WTC11 (cell line): Measurements from ENCODE around the gene IKZF2.

Source experiments
- AFF4 ChIP-seq: sonication (generic); formaldehyde crosslinking; IDR thresholded peaks from 2 replicates; pipeline ENCODE4 v1.8.1; 2023; ENCODE audit warnings: mild to moderate bottlenecking, missing genetic modification reagents, borderline replicate concordance
- ATF1 ChIP-seq: sonication (generic); formaldehyde crosslinking; IDR thresholded peaks from 2 replicates; pipeline ENCODE4 v1.8.1; 2023; ENCODE audit warnings: mild to moderate bottlenecking, moderate library complexity, missing genetic modification reagents
- CREB1 ChIP-seq: sonication (generic); formaldehyde crosslinking; IDR thresholded peaks from 2 replicates; pipeline ENCODE4 v1.8.0; 2023; ENCODE audit warnings: mild to moderate bottlenecking, missing genetic modification reagents
- CTCF ChIP-seq: fragments of 200-600 bp; IDR thresholded peaks from 2 replicates; pipeline ENCODE4 v1.8.0; 2022; ENCODE audit warnings: antibody characterized with exemption
- E2F4 ChIP-seq: sonication (generic); formaldehyde crosslinking; IDR thresholded peaks from 2 replicates; pipeline ENCODE4 v1.8.1; 2022; ENCODE audit warnings: low read depth, mild to moderate bottlenecking, moderate library complexity, missing genetic modification reagents, borderline replicate concordance
- E2F5 ChIP-seq: sonication (generic); formaldehyde crosslinking; IDR thresholded peaks from 2 replicates; pipeline ENCODE4 v1.8.1; 2022; ENCODE audit warnings: mild to moderate bottlenecking, moderate library complexity, missing genetic modification reagents
- ETV6 ChIP-seq: sonication (generic); formaldehyde crosslinking; IDR thresholded peaks from 2 replicates; pipeline ENCODE4 v1.8.1; 2022; ENCODE audit warnings: mild to moderate bottlenecking, missing genetic modification reagents
- JAZF1 ChIP-seq: fragments of 250-450 bp; sonication (Bioruptor Pico); IDR thresholded peaks from 2 replicates; pipeline ENCODE4 v1.9.0; 2021; ENCODE audit warnings: moderate library complexity, mild to moderate bottlenecking, inconsistent platforms
- NFYB ChIP-seq: sonication (generic); formaldehyde crosslinking; conservative IDR thresholded peaks from 2 replicates; pipeline ENCODE4 v1.8.0; 2022; ENCODE audit warnings: low read depth, missing genetic modification reagents
- PRDM15 ChIP-seq: sonication (generic); formaldehyde crosslinking; IDR thresholded peaks from 2 replicates; pipeline ENCODE4 v1.8.0; 2022; ENCODE audit warnings: missing genetic modification reagents

GRCh38 chr2:213016984-213017351 is 134.4 kb downstream of the IKZF2 start:
- no peak for TF ChIP-seq CTCF
- no peak for TF ChIP-seq E2F5 (CRISPR knock-in tag)
- no peak for TF ChIP-seq NFYB (CRISPR knock-in tag)
- no peak for TF ChIP-seq PRDM15 (CRISPR knock-in tag)
- TF ChIP-seq E2F4 (CRISPR knock-in tag) = no peak
- TF ChIP-seq JAZF1 = no peak
- TF ChIP-seq AFF4 (CRISPR knock-in tag) = no peak
- no peak for TF ChIP-seq ETV6 (CRISPR knock-in tag)
- no peak for TF ChIP-seq ATF1
- TF ChIP-seq CREB1 = no peak
